Right atrium auricular region (tissue), 2 donors: Measurements from ENCODE around the gene MIB1. TPM values are rescaled to one million over a fixed set of nuclear protein-coding genes. Genes with fewer than 3 reads are reported as not detected.

Source experiments
- DNase-seq: peaks from one replicate; pipeline ENCODE4 v3.0.0-alpha.2; 2019; ENCODE audit warnings: low spot score
- H3K27ac ChIP-seq, 2 donors: fragments of 200-600 bp; sonication (generic); 1 replicate in 1 of 2; 2 replicates in 1 of 2; pipeline ENCODE4 v1.5.1; 2016 to 2019
- H3K27me3 ChIP-seq, 2 donors: fragments of 200-600 bp; sonication (generic); one replicate each; pipeline versions ENCODE4 v1.5.1 to v1.6.0; 2017 to 2019
- H3K36me3 ChIP-seq: fragments of 200-600 bp; sonication (generic); one replicate; pipeline ENCODE4 v1.5.1; 2016
- H3K4me1 ChIP-seq, 2 donors: fragments of 200-600 bp; sonication (generic); one replicate each; pipeline versions ENCODE4 v1.5.1 to v1.6.0; 2017 to 2019
- H3K4me3 ChIP-seq, 2 donors: fragments of 200-600 bp; sonication (generic); 1 replicate in 1 of 2; 2 replicates in 1 of 2; pipeline ENCODE4 v1.5.1; 2017 to 2019; ENCODE audit warnings: mild to moderate bottlenecking in 1 of 2, moderate library complexity in 1 of 2
- H3K9me3 ChIP-seq, 2 donors: fragments of 200-600 bp; sonication (generic); one replicate each; pipeline ENCODE4 v1.5.1; 2019
- total RNA-seq, 2 donors: library from RNA; depleted of rRNA; stranded (reverse); fragments of >200 nt; gene quantifications; one replicate each; pipeline ENCODE4 v1.1.0, GENCODE V29; 2016
- TF ChIP-seq, protein P1 (sequence below), 2 donors: fragments of 200-600 bp; sonication (generic); IDR thresholded peaks; one replicate each; pipeline ENCODE4 v1.5.1; 2019; ENCODE audit warnings: antibody characterized with exemption in 2 of 2

MIB1 gene
- total RNA-seq, 2 donors from 2014 or later = 16.7 to 20.8 TPM

DNA sequence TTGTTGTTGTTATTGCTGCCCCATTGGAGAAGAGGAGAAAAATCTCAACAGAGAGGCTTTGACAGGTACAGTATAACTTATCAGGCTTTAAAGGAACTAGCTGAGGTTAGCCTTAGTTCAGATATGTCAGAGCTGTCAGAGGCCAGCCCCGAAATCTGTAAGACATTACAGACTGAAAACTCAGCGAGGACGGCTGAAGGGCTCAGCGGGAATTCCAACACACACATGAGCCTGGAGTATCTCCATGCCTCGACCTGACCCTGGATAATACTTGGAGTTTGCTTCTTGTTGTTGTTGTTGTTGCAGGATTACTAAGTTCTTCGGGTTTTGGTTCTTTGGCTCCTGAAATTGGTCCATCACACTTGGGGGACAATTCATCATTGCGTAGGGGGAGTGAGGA lies 166.9 kb downstream of the MIB1 start:
- no peaks in the 10 kb centered on the region for H3K9me3 ChIP-seq
- no peak overlapping the region for H3K4me3 ChIP-seq
- TF ChIP-seq, protein P1, sequence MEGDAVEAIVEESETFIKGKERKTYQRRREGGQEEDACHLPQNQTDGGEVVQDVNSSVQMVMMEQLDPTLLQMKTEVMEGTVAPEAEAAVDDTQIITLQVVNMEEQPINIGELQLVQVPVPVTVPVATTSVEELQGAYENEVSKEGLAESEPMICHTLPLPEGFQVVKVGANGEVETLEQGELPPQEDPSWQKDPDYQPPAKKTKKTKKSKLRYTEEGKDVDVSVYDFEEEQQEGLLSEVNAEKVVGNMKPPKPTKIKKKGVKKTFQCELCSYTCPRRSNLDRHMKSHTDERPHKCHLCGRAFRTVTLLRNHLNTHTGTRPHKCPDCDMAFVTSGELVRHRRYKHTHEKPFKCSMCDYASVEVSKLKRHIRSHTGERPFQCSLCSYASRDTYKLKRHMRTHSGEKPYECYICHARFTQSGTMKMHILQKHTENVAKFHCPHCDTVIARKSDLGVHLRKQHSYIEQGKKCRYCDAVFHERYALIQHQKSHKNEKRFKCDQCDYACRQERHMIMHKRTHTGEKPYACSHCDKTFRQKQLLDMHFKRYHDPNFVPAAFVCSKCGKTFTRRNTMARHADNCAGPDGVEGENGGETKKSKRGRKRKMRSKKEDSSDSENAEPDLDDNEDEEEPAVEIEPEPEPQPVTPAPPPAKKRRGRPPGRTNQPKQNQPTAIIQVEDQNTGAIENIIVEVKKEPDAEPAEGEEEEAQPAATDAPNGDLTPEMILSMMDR (IDR thresholded peaks at IDR 0.05) = no peak
- peaks cover 0 to 9% of the 10 kb centered on the region in 2 donors for H3K4me1 ChIP-seq
- no peak overlapping the region for H3K27ac ChIP-seq
- DNase-seq = no peak
- H3K36me3 ChIP-seq = no peaks in the 10 kb centered on the region
- H3K27me3 ChIP-seq = no peaks in the 10 kb centered on the region

DNA sequence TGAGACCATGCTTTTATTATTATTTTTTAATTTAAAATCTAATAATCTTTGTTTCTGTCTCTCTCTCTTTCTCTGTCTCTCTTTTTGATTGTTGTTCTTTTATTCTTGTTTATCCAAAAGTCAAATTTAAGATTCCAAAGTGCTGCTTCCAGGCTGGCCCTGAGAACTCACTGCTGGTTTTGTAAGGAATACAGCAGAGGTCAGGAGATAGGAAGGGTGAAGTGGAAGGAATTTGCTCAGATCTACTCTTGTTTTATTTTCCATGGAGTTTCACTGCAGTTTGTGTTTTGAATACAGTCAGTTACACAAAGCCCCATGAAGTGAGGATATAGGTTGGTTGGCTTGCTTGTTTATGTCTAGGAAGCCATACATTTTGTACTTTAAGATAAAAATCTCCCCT lies 168.1 kb downstream of the MIB1 start:
- H3K9me3 ChIP-seq = no peaks in the 10 kb centered on the region
- no peak overlapping the region for H3K27ac ChIP-seq
- DNase-seq = no peak
- no peaks in the 10 kb centered on the region for H3K36me3 ChIP-seq
- H3K27me3 ChIP-seq = no peaks in the 10 kb centered on the region
- H3K4me1 ChIP-seq = peaks cover 0 to 9% of the 10 kb centered on the region in 2 donors
- TF ChIP-seq, protein P1 (IDR thresholded peaks at IDR 0.05) = no peak
- no peak overlapping the region for H3K4me3 ChIP-seq

DNA sequence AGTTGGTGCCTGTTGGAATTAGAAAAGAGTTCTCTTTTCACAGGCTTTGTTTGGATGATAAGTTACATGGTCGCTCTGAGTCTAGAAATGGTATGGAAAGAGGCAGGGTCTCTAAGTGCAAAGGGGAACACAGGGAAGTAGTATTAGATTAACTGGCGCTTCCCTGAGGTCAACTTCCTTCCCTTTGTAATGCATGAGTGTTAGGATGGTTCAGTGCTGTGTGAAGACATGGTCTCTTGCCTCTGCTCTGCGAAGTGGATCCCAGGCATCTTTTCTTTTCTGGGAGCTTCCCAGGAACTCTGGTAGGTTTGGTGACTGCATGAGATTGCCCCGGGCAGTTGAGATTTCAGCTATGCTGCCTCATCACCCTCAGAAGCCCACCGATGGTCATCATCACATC lies 170.3 kb downstream of the MIB1 start:
- TF ChIP-seq, protein P1 (IDR thresholded peaks at IDR 0.05) = no peak
- Histone ChIP-seq H3K36me3 (no peaks in the 10 kb centered on the region), H3K27me3 (no peaks in the 10 kb centered on the region), H3K9me3 (no peaks in the 10 kb centered on the region), H3K27ac (no peak overlapping the region), H3K4me1 (no peaks in the 10 kb centered on the region), H3K4me3 (no peak overlapping the region)
- no peak for DNase-seq

DNA sequence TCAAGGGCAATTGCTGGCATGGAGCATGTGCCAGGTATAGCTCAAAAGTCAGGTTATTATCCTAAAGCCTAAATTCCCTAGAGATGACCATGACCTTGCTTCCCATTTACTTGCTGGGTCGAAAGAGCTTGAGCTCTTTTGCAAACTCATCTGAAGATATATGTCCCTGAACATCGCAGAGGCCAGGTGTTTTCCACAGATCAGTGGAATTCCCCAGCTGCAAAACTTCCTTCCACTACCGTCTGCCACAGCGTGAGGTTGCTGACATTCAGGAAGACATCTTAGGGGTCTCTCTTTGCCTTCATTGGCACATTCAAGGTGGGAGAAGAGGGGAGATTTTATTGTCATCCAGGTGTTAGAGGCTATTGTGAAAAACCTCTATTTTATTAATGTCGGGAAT lies 171.0 kb downstream of the MIB1 start:
- Histone ChIP-seq H3K4me3 (no peak overlapping the region), H3K4me1 (no peaks in the 10 kb centered on the region), H3K27me3 (no peaks in the 10 kb centered on the region), H3K36me3 (no peaks in the 10 kb centered on the region), H3K9me3 (no peaks in the 10 kb centered on the region), H3K27ac (no peak overlapping the region)
- DNase-seq = no peak
- TF ChIP-seq, protein P1 (IDR thresholded peaks at IDR 0.05) = no peak

DNA sequence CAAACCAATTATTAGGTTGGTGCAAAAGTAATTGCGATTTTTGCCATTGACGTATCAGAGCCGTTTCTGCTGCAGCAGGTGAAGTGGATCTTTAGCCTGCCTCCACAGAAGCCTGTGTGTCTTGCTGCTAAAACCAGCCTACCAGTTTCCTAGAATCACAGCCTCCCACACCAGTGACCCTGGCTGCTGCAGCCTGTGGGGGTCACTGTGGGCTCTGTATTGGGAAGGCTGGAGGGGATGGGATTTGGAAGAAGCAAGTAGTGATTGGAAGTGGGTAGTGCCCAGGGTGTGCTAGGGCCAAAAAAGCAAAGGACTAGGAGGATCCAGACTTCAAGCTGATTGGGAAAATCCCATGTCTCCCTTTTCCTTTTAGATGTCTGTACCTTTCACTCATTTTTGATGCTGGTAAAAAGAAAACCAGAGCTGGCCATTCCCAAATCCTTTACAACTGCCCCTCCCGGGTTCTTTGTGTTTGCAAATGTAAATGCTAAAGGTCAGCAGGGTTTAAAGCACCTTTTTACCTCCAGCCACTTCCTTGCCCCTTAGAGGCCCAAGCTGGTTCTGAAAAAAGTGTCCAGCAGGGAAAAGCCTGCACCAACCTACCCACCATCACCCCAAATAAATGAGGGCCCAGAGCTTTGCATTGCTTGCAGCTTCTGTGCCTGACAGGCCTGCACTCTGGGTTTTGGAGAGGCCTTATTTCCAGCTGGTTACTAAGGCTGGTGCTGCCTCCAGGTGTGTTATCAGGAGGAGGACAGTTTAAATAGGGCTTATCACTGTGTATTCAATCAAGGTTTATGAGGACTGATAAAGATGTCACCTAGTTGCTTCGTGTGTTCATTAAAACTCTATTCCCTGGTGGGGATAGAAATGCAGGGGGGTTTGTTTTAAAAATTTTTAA lies 172.0 kb downstream of the MIB1 start:
- peaks cover 0 to 3% of the 10 kb centered on the region in 2 donors for H3K9me3 ChIP-seq

More for the DNA sequence above, 172.0 kb downstream of the MIB1 start:
- Histone ChIP-seq H3K27me3 (no peaks in the 10 kb centered on the region), H3K4me3 (no peak overlapping the region), H3K27ac (no peak overlapping the region), H3K4me1 (no peaks in the 10 kb centered on the region), H3K36me3 (no peaks in the 10 kb centered on the region)
- TF ChIP-seq, protein P1 (IDR thresholded peaks at IDR 0.05) = peak in 1 of 2 donors; percentile 24
- DNase-seq = no peak
